ENCODE results near the gene SIDT2. TPM values are rescaled to one million over a fixed set of nuclear protein-coding genes. Genes with fewer than 3 reads are reported as not detected.

The SIDT2 gene
- total and polyA plus RNA-seq, 2 experiments from 2014 or later, result 16.1 to 32.9 TPM

DNA sequence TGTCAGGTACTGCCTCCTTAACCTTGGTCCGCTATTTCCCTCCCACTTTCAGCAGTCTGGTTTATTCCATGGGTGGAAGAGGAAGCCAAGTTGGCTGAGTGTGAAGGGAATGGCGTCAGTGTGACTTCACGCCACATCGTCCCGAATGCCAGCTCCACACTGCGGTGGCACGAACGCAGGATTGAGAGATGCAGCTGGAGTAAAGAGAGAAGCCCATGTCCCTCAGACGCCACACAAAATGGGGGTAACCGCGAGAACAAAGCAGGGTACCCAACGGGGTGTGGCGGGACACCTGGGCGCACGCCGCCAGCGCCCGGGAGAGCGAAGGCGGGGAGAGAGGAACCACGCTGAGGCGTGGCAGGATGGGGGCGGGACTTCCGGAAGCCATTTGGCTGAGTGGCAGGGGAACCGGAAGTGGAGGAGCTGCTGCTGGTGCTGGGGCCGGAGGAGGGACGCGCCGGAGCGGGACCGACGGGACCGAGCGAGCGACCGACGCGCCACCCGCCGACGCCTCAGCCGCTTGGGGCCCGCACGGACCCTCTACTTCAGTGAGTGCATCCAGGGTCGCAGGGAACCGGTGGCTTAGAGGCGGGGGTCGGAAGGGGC, 34.6 kb upstream of the SIDT2 start, which contains the start of gene PAFAH1B2:
Gene PAFAH1B2, plus strand, starts transcription at position 417 of the 606 bp plus-strand sequence. CDS start 8,161 bp downstream, outside the sequence.
- Histone ChIP-seq H3K27me3 (no peaks in the 10 kb centered on the region), H3K9me3 (ENCODE audit: low read depth) (no peaks in the 10 kb centered on the region), H3K4me3 (peak within 1 kb of the TSS; percentile 67), H3K27ac (peak within 1 kb of the TSS; percentile 86), H3K4me1 (ENCODE audit: low read depth) (peaks cover 12% of the 10 kb centered on the region), H3K36me3 (peaks cover 5% of the 10 kb centered on the region)
- TF ChIP-seq, protein P1, sequence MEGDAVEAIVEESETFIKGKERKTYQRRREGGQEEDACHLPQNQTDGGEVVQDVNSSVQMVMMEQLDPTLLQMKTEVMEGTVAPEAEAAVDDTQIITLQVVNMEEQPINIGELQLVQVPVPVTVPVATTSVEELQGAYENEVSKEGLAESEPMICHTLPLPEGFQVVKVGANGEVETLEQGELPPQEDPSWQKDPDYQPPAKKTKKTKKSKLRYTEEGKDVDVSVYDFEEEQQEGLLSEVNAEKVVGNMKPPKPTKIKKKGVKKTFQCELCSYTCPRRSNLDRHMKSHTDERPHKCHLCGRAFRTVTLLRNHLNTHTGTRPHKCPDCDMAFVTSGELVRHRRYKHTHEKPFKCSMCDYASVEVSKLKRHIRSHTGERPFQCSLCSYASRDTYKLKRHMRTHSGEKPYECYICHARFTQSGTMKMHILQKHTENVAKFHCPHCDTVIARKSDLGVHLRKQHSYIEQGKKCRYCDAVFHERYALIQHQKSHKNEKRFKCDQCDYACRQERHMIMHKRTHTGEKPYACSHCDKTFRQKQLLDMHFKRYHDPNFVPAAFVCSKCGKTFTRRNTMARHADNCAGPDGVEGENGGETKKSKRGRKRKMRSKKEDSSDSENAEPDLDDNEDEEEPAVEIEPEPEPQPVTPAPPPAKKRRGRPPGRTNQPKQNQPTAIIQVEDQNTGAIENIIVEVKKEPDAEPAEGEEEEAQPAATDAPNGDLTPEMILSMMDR (IDR thresholded peaks at IDR 0.05; ENCODE audit: low read depth, low read length), result no peak
- DNase-seq (ENCODE audit: low read depth in 1 of 2, low spot score in 1 of 2), result peak; percentile 94 to 96

GRCh38 chr11:117144477-117145392, 33.8 kb upstream of the SIDT2 start:
- Histone ChIP-seq H3K4me1 (ENCODE audit: low read depth) (peaks cover 12% of the 10 kb centered on the region), H3K36me3 (peaks cover 5% of the 10 kb centered on the region), H3K27me3 (no peaks in the 10 kb centered on the region), H3K9me3 (ENCODE audit: low read depth) (no peaks in the 10 kb centered on the region), H3K4me3 (peak overlapping the region; percentile 67), H3K27ac (peak overlapping the region; percentile 86)
- TF ChIP-seq, protein P1 (IDR thresholded peaks at IDR 0.05; ENCODE audit: low read depth, low read length), result no peak
- DNase-seq (ENCODE audit: low read depth in 1 of 2, low spot score in 1 of 2), result peak; percentile 78 to 83

DNA sequence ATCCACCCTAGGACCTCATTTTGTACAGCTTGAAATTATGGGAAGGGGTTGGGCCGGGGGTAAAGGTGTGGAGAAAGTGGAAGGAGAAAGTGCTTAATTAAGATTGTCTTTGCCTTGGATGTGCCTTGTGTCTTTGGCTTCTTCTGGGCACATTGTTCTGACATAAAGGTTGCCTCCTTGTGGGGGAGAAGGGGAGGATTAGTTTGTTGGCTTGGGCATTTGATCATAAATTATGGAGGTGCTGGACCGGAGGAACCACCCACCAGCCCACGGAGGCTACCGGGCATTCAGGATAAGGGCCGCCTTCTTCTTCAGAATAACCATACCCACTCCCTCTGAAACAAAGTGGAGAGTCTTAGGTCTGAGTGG, 33.2 kb upstream of the SIDT2 start:
- H3K36me3 ChIP-seq, result peaks cover 5% of the 10 kb centered on the region
- H3K4me1 ChIP-seq (ENCODE audit: low read depth), result peaks cover 12% of the 10 kb centered on the region
- H3K9me3 ChIP-seq (ENCODE audit: low read depth), result no peaks in the 10 kb centered on the region
- TF ChIP-seq, protein P1 (IDR thresholded peaks at IDR 0.05; ENCODE audit: low read depth, low read length), result peak; percentile 31
- no peaks in the 10 kb centered on the region for H3K27me3 ChIP-seq
- H3K4me3 ChIP-seq, result peak overlapping the region; percentile 67
- peak overlapping the region; percentile 86 for H3K27ac ChIP-seq
- DNase-seq (ENCODE audit: low read depth in 1 of 2, low spot score in 1 of 2), result peak; percentile 17 to 50

- Histone ChIP-seq H3K4me3 (no peak overlapping the region), H3K4me1 (ENCODE audit: low read depth) (peaks cover 12% of the 10 kb centered on the region), H3K27ac (peak overlapping the region; percentile 86), H3K27me3 (no peaks in the 10 kb centered on the region), H3K9me3 (ENCODE audit: low read depth) (no peaks in the 10 kb centered on the region), H3K36me3 (peaks cover 5% of the 10 kb centered on the region)
- DNase-seq (ENCODE audit: low read depth in 1 of 2, low spot score in 1 of 2), result peak in 1 of 2 donors; percentile 64
- TF ChIP-seq, protein P1 (IDR thresholded peaks at IDR 0.05; ENCODE audit: low read depth, low read length), result no peak
Observed at GRCh38 chr11:117146521-117146920, 32.0 kb upstream of the SIDT2 start.

GRCh38 chr11:117152066-117152465, 26.5 kb upstream of the SIDT2 start:
- Histone ChIP-seq H3K9me3 (ENCODE audit: low read depth) (no peaks in the 10 kb centered on the region), H3K4me3 (no peak overlapping the region), H3K36me3 (peaks cover 2% of the 10 kb centered on the region), H3K27me3 (no peaks in the 10 kb centered on the region), H3K27ac (peak overlapping the region; percentile 30), H3K4me1 (ENCODE audit: low read depth) (peaks cover 10% of the 10 kb centered on the region)
- no peak for DNase-seq (ENCODE audit: low read depth in 1 of 2, low spot score in 1 of 2)
- TF ChIP-seq, protein P1 (IDR thresholded peaks at IDR 0.05; ENCODE audit: low read depth, low read length), result no peak
